MV-4-11 (cell line): ENCODE measurements around the gene UCHL1.

Source experiments
- DNase-seq: peaks from one replicate; lab custom pipeline; 2025; lab: John Stamatoyannopoulos, UW

Gene UCHL1

GRCh38 chr4:41256740-41257256 is at the start of gene UCHL1:
Gene UCHL1, plus strand, starts transcription at chr4:41256928. Its CDS starts 49 bp downstream, at chr4:41256977.
- DNase-seq: no peak

GRCh38 chr4:41207291-41207831 is 49.4 kb upstream of the UCHL1 start:
- peak; percentile 6 for DNase-seq

GRCh38 chr4:41209187-41209586 is 47.5 kb upstream of the UCHL1 start:
- no peak for DNase-seq

- no peak for DNase-seq
These were observed 46.8 kb upstream of the UCHL1 start for GRCh38 chr4:41209901-41210300.

- no peak for DNase-seq
These were observed 44.6 kb upstream of the UCHL1 start for GRCh38 chr4:41211951-41212615.

GRCh38 chr4:41212616-41213203 is 44.0 kb upstream of the UCHL1 start:
- DNase-seq: no peak

- DNase-seq: no peak
These were observed 43.0 kb upstream of the UCHL1 start for GRCh38 chr4:41213625-41214135.

GRCh38 chr4:41214136-41214824 is 42.4 kb upstream of the UCHL1 start, which contains the start of gene APBB2:
Gene APBB2, minus strand, starts transcription at chr4:41214542. Its CDS starts 181,288 bp downstream, at chr4:41033254.
- peak; percentile 74 for DNase-seq

GRCh38 chr4:41214825-41215146 is 41.9 kb upstream of the UCHL1 start:
- no peak for DNase-seq

- DNase-seq: no peak
These were observed 41.6 kb upstream of the UCHL1 start for GRCh38 chr4:41215155-41215554.

- no peak for DNase-seq
These were observed 40.8 kb upstream of the UCHL1 start for GRCh38 chr4:41215969-41216293.

- DNase-seq: no peak
These were observed 40.3 kb upstream of the UCHL1 start for GRCh38 chr4:41216294-41217019.

GRCh38 chr4:41217020-41217333 is 39.8 kb upstream of the UCHL1 start:
- no peak for DNase-seq

- DNase-seq: no peak
These were observed 39.4 kb upstream of the UCHL1 start for GRCh38 chr4:41217374-41217773.

GRCh38 chr4:41218703-41219102 is 38.0 kb upstream of the UCHL1 start:
- DNase-seq: peak; percentile 26

GRCh38 chr4:41219421-41219950 is 37.2 kb upstream of the UCHL1 start:
- DNase-seq: no peak

GRCh38 chr4:41221850-41222645 is 34.7 kb upstream of the UCHL1 start:
- no peak for DNase-seq

GRCh38 chr4:41227902-41228301 is 28.8 kb upstream of the UCHL1 start:
- no peak for DNase-seq

GRCh38 chr4:41232406-41232805 is 24.3 kb upstream of the UCHL1 start:
- DNase-seq: no peak

- no peak for DNase-seq
These were observed 23.9 kb upstream of the UCHL1 start for GRCh38 chr4:41232856-41233255.

GRCh38 chr4:41236032-41236431 is 20.7 kb upstream of the UCHL1 start:
- no peak for DNase-seq
